ENCODE results near the gene GTF3C5. TPM values are rescaled to one million over a fixed set of nuclear protein-coding genes. Genes with fewer than 3 reads are reported as not detected.
"Not testable (repeated sequence)": the region's sequence is repeated elsewhere in the genome, so short reads cannot be mapped to it uniquely, and the experiment has no call there.

The GTF3C5 gene
- total and polyA plus RNA-seq, 2 of the 4 experiments (the other 2 are of a cell fraction) = 49.1 to 52.3 TPM

GRCh38 chr9:133068431-133068830, 37.6 kb downstream of the GTF3C5 start:
- BruUV-seq (replicated peaks); ATAC-seq (ENCODE audit: low read depth); H3K23ac ChIP-seq (ENCODE audit: low read depth, low read length); H4K20me1 ChIP-seq (ENCODE audit: insufficient read depth, low read length); H3K27ac ChIP-seq (ENCODE audit: insufficient read depth, low read length); H3K9me1 ChIP-seq (ENCODE audit: insufficient read depth, low read length); H2BK5ac ChIP-seq (ENCODE audit: low read depth, low read length, poor library complexity, severe bottlenecking); H3K4me2 ChIP-seq (ENCODE audit: low read depth, low read length); dilution Hi-C loops (cut with HindIII; ENCODE audit: low sequenced_read_pairs, unreplicated experiment); H3K4ac ChIP-seq (ENCODE audit: low read depth, low read length); H4K5ac ChIP-seq (ENCODE audit: low read depth, low read length); H2AK5ac ChIP-seq (ENCODE audit: low read depth, low read length); H3K56ac ChIP-seq (ENCODE audit: extremely low read depth, insufficient read depth, low read length); H4K91ac ChIP-seq (ENCODE audit: insufficient read depth, low read depth, low read length); H2AFZ ChIP-seq (replicated peaks; ENCODE audit: low read length, poor library complexity); H3K27me3 ChIP-seq (ENCODE audit: control insufficient read depth, insufficient read depth, low read length); H3K18ac ChIP-seq (ENCODE audit: low read depth, low read length); H3K36me3 ChIP-seq (ENCODE audit: control insufficient read depth, insufficient read depth, low read length); H2BK15ac ChIP-seq (ENCODE audit: low read depth, low read length); CTCF ChIA-PET; H3K9me3 ChIP-seq (ENCODE audit: control insufficient read depth, insufficient read depth, low read length); H2BK120ac ChIP-seq (ENCODE audit: low read depth, low read length); in situ Hi-C loops (cut with MboI; ENCODE audit: low sequenced_read_pairs); H3K9ac ChIP-seq (ENCODE audit: low read depth, low read length); POLR2A ChIA-PET (ENCODE audit: unreplicated experiment); H3K14ac ChIP-seq (replicated peaks; ENCODE audit: low read depth, low read length); intact Hi-C loops (cut with micrococcal nuclease); H3K79me1 ChIP-seq (ENCODE audit: low read depth in 1 of 2, low read length in 2 of 2); H4K8ac ChIP-seq (ENCODE audit: low read depth in 2 of 2, low read length in 2 of 2); DNase-seq; H3K4me3 ChIP-seq (ENCODE audit: insufficient read depth, low read depth, low read length); H2BK20ac ChIP-seq (ENCODE audit: low read depth, low read length); H3K4me1 ChIP-seq (ENCODE audit: control insufficient read depth, insufficient read depth, low read length); H2AK9ac ChIP-seq (replicated peaks; ENCODE audit: low read depth, low read length, poor library complexity): not testable (repeated sequence)
- WGBS, 2 experiments (ENCODE audit: extremely low coverage in 2 of 2, insufficient read length in 1 of 2) = no CpG with 5 or more reads among the region's 15 CpGs

GRCh38 chr9:133070500-133070961, 39.7 kb downstream of the GTF3C5 start:
- H3K36me3 ChIP-seq (ENCODE audit: control insufficient read depth, insufficient read depth, low read length); H3K27ac ChIP-seq (ENCODE audit: insufficient read depth, low read length); H3K4me1 ChIP-seq (ENCODE audit: control insufficient read depth, insufficient read depth, low read length); H2AK9ac ChIP-seq (replicated peaks; ENCODE audit: low read depth, low read length, poor library complexity); H4K20me1 ChIP-seq (ENCODE audit: insufficient read depth, low read length); DNase-seq; H4K8ac ChIP-seq (ENCODE audit: low read depth in 2 of 2, low read length in 2 of 2); H3K18ac ChIP-seq (ENCODE audit: low read depth, low read length); H2AK5ac ChIP-seq (ENCODE audit: low read depth, low read length); H2BK5ac ChIP-seq (ENCODE audit: low read depth, low read length, poor library complexity, severe bottlenecking); H4K91ac ChIP-seq (ENCODE audit: insufficient read depth, low read depth, low read length); intact Hi-C loops (cut with micrococcal nuclease); H3K23ac ChIP-seq (ENCODE audit: low read depth, low read length); H2BK20ac ChIP-seq (ENCODE audit: low read depth, low read length); H2BK15ac ChIP-seq (ENCODE audit: low read depth, low read length); BruUV-seq (replicated peaks); H3K9ac ChIP-seq (ENCODE audit: low read depth, low read length); H3K4me3 ChIP-seq (ENCODE audit: insufficient read depth, low read depth, low read length); H3K4me2 ChIP-seq (ENCODE audit: low read depth, low read length); H2BK120ac ChIP-seq (ENCODE audit: low read depth, low read length); H3K4ac ChIP-seq (ENCODE audit: low read depth, low read length); H3K79me1 ChIP-seq (ENCODE audit: low read depth in 1 of 2, low read length in 2 of 2); dilution Hi-C loops (cut with HindIII; ENCODE audit: low sequenced_read_pairs, unreplicated experiment); H3K9me1 ChIP-seq (ENCODE audit: insufficient read depth, low read length); H2AFZ ChIP-seq (replicated peaks; ENCODE audit: low read length, poor library complexity); in situ Hi-C loops (cut with MboI; ENCODE audit: low sequenced_read_pairs); H4K5ac ChIP-seq (ENCODE audit: low read depth, low read length); ATAC-seq (ENCODE audit: low read depth); H3K27me3 ChIP-seq (ENCODE audit: control insufficient read depth, insufficient read depth, low read length); H3K9me3 ChIP-seq (ENCODE audit: control insufficient read depth, insufficient read depth, low read length); POLR2A ChIA-PET (ENCODE audit: unreplicated experiment); CTCF ChIA-PET; H3K14ac ChIP-seq (replicated peaks; ENCODE audit: low read depth, low read length); H3K56ac ChIP-seq (ENCODE audit: extremely low read depth, insufficient read depth, low read length): not testable (repeated sequence)
- 94% methylated on average over 8 of the region's 17 CpGs; no CpG with 5 or more reads in 1 of the 2 experiments for WGBS, 2 experiments (ENCODE audit: extremely low coverage in 2 of 2, insufficient read length in 1 of 2)
